Pons (tissue), 1 donor: ENCODE data around the gene ATP5F1D.
"Not testable (repeated sequence)": the region's sequence is repeated elsewhere in the genome, so short reads cannot be mapped to it uniquely, and the experiment has no call there.

ENCODE experiments used
- DNase-seq: peaks from one replicate; pipeline ENCODE4 v3.0.0-alpha.2; 2016; ENCODE audit warnings: low spot score

Gene ATP5F1D

DNA sequence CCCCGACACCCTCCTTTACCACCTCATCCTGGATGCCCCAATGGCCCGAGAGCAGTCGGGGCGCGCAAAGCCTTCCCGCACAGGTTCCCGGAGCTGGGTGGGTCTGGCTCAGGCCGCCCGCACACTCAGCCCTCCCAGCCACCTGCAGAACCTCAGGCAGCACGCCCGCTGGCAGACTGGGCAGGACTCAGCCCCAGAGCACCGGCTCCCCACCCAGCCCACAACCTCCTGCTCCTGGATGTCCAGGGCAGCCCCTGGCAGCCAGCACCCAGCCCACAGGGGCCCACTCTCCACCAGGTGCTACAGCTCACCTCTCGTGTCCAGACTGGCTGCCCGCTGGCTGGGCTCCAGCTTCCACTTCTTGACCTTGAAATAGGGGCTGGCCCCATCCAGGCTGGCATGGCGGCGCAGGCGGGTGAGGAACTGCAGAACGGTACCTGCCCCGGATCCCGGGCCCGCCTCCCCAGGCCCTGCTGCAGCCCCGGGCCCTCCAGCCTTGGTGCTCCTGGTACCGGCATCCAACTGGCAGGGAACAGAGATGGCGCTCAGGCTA, 8.4 kb upstream of the ATP5F1D start:
- no peak for DNase-seq

DNA sequence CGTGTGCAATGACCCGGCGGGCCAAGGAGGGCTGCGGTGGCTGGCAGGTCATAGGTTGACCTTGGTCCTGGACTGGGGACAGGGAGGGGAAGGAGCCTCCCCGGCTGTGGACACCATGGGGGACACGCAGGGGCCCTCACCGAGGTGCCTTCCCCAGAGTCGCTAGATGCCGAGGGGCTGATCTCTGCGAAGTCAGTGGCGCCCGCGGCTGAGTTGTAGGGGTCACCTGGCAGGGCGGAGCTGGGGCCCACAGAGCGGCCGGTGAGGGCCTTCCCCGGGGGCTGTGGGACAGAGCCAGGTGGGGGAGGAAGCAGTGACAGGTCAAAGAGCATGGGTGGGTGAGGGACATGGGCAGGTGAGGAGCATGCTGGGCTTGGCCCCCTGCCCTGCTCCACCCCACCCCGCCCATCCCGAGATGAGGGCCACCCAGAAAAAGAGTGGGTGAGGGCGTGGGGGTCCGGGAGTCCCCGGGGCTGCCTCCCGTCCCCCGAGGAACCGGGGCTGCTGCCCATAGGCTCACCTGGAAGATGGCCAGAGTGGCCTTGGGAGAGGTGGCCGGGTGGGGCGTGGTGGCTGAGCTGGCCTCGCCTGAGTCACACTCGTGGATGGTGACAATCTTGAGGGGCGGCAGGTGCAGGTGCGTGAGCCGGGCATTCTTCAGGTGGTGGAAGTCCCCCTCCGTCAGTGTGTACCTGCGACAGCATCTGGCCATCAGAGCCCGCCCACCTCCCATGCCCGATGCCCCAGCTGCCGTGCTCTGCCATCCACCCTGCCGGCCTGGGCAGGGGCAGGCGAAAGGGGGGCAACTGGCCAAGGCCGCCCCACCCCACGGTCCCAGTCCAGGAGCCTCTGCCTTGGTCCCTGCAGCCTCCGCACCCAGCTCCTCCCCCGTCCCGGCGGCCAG, 7.2 kb upstream of the ATP5F1D start:
- DNase-seq = no peak

DNA sequence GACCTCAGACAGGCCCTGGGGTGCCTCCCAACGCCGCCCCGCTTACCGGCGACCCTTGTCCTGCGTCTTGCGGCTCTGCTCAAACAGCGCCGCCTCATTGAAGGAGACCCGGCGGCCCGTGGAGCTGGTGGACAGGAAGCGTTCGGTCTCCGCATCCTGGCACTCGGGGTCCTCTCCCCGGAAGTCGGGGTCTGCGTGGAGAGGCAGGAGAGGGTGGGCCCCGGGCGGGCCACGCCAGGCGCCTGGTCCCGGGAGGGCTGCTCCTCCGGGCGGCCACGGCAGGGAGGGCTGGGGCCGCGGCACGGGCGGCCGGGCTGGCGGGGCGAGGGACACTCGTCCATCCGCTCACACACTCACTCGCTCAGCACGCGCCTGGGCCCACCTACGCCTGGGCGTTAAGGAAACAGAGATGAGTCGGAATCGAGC, 6.6 kb upstream of the ATP5F1D start:
- DNase-seq = no peak

DNA sequence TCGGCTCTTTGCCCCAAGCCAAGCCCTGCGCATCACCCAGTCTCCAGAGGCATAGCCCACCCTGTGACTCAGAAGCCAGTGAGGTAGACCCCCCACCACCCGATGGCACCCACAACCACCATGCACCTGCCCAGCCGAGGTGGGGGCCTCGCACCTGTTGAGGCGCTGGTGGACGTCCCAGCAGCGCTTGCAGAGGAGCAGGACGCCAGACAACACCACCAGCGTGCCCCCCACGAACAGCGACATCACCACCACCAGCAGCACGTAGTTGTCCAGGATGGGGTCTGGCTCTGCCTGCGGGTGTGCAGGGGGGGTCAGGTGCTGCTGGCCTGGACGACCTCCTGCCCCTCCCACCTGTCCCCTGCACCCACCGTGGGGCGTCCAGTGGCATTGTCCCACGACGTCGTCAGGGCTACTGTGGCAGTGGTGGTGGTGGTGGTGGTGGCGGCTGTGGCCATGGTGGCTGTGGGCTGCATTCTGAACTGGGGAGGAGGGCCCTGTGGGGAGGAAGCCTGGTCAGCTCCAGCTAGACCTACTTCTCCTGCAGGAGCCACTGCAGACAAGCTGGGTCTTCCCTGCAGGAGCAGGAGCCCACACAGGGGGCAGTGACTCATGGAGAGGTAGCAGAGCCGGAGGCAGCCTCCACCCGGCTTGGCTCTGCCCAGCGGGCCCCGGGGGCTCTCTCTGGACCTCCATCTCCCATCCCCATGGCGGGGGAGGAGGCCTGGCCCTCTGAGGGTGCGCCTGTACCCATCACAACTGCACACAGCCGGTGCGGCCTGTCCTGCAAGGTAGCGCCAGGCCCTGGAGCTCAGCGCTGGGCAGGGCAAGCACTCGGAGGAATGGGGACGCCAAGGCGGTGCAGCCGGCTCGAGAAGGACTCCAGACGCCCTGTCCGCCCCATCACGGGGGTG, 5.7 kb upstream of the ATP5F1D start:
- no peak for DNase-seq

DNA sequence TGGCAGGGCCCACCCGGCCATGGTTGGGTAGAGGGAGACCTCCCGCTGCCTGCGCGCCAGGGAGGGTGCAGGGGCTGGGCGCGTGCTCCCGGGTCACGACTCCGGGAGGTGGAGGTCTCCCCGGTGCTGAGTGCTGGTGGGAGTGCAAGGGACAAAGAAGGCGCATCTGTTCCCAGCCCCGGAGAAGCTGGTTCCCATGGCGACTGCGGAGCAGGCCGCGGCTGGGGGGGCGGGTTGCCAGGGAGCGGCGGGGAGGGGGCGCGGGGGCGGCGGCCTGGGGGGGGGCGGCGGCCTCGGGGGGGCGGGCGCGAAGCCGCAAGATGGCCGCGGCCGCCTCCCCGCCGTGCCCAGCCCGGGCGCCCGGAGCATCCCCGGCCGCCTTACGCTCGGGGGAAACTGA, 5.0 kb upstream of the ATP5F1D start:
- no peak for DNase-seq

DNA sequence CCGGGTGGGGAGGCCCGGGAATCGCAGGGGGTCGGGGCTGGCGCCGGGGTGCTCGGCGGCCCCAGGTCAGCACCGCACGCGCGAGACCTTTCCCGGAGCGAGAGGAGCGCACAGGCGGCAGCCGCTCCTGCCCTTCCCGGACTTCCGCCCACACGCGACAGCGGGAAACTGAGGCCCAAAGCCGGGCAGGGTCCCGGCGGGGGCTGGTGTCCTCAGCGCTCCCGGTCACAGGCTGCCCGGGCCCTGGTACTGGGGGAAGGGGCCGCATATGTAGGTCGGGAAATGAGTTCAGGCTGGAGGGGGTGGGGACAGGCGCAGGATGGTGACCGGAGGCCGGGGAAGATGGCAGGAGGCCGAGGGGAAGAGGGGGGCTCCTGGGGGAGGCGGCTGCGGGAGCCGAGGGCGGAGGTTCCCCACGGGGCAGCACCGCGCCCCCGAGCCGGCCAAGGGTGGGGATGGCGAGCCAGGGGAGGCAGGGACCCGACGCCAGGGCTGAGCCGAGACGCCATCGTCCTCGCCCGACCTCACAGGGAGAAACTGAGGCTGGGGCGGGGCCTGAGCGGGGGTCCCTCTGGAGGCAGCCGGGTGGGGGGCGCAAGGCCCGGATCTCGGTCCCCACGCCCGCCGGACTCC, 4.4 kb upstream of the ATP5F1D start:
- no peak for DNase-seq

DNA sequence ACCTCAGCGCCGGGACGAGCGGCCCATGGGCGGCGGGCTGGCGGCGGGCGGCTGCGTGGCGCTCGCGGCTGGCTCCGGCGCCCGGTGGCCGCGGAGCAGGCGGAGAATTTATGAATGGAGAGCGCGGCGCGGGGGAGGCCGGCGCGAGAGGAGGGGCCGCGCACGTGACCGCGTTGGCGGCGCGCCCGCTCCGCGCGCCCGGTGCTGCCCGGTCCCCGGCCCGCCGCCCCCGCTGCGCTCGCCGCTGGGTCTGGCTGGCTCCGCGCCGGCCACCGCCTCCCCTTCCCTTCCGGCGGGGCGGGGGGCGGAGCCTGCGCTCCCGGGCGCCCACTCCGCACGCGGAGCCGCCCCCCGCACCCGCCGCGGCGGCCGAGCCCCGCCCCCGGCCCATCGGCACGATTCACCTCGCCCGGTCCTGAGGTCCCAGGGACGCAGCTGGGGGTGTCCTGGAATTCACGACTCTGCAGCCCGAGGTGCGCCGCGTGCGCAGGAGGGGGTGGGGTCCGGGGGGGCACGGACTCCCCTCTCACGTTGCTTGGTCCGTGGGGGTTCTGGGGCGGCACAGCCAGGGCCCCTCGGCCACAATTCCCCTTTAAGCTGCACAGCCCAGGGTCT, 3.7 kb upstream of the ATP5F1D start, which contains the start of gene CBARP:
CBARP (minus strand) TSS at position 252 of the 615 bp plus-strand sequence. CDS start 1,905 bp downstream, outside the sequence.
- no peak for DNase-seq

DNA sequence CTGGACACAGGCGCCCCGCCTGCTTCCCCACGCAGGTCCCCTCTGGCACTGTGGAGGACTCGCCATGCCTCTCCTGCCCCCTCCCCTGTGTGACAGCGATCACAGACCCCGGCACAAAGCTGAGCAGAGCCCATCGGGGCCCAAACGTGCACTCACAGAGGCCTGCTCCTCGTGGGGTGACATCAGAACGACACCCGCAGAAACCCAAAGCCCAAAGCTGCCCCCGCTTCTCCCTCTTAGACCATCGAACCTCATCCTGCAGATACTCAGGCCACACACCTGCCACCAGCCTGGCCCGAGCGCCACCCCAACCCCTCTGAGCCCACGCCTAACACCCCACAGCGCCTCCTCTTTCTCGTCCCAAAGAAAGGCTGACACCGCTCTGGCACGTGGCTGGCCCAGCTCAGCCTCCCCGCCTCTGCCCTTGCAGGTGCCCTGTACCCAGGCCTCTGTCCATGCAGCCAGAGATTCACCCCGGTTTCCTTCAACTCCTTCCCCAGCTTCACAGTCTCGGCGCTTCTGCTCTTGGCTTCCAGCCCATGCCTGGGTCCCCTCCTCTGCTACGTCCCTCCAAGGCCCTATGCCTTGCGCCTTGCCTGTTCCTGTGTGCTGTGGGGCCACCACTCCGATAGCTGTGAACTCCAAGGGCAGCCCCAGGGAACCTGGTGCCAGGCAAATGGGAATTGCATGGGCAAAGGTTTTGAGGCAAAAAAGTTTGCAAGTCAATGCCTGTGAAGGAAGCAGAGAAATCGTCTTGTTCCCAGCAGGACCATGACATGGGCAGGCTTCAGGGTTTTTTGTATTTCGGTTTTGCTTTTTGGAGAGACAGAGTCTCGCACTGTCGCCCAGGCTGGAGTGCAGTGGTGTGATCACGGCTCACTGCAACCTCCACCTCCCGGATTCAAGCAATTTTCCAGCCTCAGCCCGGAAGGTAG, 2.9 kb upstream of the ATP5F1D start:
- DNase-seq = peak; percentile 19

DNA sequence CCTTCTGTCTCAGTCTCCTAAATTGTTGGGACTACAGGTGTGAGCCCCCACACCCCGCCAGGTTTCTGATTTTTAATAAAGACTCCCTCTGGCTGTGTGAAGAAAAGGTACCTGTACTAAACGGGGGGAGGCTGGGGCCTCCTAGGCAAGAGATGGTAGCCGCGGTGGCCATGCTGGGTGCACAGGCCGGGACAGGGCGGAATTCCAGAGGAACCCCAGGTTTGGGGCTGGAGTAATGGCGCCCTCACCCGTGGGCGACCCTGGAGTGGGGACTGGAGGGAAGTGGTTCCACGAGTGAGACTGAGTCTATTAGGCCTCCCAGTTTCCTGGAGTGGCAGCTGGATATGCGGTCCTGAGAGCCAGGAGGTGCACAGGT, 2.1 kb upstream of the ATP5F1D start:
- DNase-seq = peak; percentile 20

DNA sequence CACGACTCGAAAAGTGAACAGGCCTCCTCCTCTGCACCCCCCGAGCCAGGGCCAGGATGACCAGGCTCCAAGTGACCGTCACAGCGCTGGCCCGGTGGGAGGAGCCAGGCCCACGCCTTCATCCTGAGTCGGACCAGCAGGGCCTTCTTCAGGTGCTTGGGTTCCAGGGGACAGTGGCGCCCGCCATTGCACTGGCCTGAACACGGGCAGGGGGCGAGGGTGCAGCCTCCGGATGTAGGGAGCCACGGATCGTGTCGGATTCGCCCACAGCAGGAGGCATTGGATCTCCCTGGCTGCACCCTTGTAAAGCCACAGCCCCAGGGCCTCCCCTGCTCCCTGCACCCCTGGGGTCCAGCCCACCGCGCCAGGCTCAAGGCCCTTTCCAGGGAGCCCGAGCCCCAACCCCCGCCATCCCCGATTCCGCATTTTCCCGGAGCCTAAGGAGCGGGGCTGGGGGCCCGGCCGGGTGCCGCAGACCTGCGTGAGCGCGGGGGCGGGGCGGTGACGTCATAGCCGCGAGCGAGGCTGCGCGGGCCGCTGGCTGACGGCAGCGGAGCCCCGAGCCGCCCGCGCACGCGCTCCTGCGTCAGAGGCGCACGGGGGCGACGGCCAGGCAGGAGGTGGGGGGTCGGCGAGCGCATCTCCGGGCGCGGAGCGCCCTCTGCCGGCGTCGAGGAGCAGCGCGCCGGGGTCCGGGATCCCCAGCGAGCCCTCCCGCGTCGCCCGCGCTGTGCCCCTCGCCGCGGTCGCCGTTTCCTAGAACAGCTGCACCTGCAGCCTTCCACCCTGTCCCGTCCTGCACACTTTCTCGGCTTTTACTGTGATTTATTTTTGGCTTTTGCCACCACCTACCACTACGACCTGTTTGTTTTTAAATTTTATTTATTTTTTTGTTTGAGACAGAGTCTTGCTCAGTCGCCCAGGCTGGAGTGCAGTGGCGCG, 1.5 kb upstream of the ATP5F1D start:
- peak; percentile 77 for DNase-seq

DNA sequence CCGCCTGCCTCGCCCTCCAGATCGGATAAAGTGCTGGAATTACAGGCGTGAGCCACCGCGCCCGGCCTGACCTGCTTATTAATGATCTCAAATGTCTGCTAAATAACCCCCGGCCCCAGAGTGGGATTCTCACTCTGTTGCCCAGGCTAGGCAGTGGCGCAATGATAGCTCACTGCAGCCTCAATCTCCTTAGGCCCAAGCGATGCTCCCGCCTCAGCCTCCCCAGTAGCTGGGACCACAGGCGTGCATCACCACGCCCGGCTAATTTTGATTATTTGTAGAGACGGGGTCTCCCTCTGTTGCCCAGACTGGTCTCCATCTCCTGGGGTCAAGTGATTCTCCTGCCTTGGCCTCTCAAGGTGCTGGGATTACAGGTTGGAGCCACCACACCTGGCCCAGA, 626 bp upstream of the ATP5F1D start:
- no peak for DNase-seq

DNA sequence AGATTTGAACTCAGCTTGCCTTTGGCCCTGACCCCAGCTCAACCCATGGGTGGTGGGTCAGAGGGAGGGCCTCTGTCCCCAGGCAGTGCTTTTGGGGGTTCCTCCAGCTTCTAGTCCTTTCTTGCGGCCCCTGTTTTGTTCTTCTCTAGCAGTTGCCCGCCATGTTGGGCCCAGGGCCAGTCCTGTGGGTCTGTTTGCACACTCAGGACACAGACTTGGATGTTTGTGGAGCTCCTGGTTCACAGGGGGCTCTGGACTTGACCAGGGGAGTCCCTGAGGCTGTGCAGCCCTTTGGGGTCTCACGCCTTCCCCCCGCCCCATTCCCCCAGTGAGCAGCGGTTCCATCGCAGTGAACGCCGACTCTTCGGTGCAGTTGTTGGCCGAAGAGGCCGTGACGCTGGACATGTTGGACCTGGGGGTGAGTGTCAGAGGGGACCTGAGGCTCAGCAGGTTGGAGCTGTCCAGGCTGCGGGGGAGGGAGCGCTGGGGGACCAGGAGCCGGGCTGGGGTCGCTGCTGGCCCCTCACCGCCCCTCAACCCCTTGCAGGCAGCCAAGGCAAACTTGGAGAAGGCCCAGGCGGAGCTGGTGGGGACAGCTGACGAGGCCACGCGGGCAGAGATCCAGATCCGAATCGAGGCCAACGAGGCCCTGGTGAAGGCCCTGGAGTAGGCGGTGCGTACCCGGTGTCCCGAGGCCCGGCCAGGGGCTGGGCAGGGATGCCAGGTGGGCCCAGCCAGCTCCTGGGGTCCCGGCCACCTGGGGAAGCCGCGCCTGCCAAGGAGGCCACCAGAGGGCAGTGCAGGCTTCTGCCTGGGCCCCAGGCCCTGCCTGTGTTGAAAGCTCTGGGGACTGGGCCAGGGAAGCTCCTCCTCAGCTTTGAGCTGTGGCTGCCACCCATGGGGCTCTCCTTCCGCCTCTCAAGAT, 2.5 kb downstream of the ATP5F1D start:
- DNase-seq = peak; percentile 80

DNA sequence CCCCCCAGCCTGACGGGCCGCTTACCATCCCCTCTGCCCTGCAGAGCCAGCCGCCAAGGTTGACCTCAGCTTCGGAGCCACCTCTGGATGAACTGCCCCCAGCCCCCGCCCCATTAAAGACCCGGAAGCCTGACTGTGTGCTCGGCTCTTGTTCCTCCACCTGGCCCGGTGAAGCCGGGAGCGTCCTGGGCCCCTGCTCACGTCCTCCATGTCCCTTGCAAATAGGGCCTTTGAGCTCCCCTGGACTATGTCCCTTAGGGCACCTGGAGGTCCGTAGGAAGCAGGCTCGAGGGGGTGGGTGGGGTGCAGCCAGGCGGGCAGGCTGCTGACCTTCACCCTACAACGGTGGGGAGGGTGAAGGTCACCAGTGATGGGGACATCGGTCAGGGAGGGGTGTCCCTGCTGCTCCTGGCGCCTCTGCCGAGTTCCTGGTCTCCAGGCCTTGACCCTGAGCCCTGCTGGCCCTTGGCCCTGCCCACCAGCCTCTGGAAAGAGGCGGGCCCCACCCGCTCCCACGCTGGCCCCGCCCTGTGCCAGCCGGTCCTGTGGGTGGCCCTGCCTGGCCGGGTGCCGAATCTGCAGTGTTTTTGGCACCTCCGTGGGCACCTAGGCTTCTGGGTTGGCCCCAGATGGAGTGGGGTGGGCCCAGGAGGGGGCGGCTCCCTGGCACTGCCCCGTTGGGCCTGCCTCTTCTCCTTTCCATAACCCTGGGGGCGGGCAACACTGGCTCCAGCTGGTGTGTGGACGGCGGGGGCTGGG, 3.3 kb downstream of the ATP5F1D start:
- peak; percentile 30 for DNase-seq

DNA sequence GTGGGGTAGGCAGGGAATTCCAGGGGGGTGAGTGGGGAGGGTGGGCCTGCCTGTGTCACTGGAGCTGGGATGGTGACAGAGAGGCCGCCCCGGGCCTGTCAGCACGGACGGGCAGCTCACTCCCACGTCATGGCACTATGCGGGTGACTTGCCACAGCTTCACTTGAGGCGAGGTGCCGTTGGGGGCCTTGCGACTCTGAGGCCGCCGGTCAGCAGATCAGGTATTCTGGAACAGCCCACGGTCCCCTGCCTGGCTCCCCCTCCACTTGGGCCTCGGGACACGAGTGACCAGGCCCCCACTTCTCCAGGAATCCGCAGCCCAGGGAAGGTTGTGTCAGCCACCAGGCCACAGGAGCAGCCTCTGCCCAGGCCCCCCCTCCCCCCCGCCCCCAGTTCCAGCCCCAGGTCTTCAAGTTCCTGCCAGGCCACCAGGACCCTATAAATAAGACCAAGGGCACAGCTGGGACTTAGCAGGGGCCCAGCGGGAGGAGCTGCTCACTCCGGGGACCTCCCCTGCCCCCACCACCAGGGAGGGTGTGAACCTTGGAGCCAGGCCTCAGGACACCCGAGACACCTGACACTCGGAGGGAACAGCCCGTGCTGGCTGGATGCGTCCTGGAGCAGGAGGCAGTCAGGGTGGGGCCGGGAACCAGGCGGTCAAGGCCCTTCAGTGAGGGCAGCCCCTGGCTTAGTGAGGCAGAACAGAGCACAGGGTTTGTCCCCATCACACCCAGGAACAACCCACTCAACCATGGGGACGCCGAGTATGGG, 4.1 kb downstream of the ATP5F1D start:
- DNase-seq = no peak

DNA sequence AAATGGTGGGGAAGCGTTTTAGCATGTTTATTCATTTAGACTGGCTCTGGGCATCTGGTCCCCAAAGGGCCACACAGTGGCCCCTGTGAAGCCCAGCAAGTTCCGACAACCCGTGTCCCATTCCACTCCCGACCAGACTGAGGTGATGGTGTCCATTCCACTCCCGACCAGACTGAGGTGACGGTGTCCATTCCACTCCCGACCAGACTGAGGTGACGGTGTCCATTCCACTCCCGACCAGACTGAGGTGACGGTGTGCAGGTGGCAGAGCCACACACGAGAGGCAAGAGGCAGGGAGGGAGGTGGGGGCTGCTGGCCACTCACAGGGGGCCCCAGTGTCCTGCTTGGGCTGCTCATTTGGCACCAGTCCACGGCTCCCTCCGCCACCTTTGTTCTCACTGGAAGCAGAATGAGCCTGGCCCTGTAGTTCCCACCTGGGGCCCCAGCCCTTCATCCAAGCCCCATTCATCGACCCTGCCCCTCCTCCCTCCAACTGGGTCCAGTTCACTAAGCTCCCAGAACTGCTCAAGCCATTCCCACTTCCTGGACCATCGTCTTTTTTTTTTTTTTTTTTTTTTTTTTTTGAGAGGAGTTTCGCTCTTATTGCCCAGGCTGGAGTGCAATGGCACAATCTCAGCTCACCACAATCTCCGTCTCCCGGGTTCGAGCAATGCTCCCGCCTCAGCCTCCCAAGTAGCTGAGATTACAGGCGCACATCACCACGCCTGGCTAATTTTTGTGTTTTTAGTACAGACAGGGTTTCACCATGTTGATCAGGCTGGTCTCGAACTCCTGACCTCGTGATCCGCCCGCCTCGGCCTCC, 4.9 kb downstream of the ATP5F1D start:
- DNase-seq = not testable (repeated sequence)

DNA sequence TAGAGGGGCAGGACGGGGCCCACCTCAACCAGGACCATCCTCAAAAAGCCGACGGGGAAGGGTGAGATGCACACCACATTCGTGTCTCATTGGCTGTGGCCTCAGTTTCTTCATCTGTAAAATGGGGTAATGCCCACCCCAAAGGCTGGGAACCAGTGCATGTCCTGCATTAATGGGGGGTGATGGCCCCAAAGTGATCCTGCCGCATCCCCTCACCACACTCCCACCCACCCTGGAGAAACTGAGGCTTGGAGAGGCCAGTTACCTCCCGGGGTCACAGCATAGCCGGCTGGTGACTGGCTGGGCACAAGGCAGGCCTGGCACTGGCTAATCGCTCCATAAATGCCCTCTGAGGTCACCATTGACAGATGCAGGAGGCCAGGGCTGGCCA, 6.2 kb downstream of the ATP5F1D start:
- no peak for DNase-seq
